Pons (tissue), 1 donor: Measurements from ENCODE around the gene HOXD9.
A peak's percentile ranks its signal among the peaks of the same experiment; 100 is the strongest.

Experiments
- DNase-seq: peaks from one replicate; pipeline ENCODE4 v3.0.0-alpha.2; 2016; ENCODE audit warnings: low spot score

HOXD9 gene

GRCh38 chr2:176124110-176124946 lies 1.8 kb downstream of the HOXD9 start:
- DNase-seq: no peak

GRCh38 chr2:176124947-176125771 lies 2.6 kb downstream of the HOXD9 start:
- no peak for DNase-seq

DNA sequence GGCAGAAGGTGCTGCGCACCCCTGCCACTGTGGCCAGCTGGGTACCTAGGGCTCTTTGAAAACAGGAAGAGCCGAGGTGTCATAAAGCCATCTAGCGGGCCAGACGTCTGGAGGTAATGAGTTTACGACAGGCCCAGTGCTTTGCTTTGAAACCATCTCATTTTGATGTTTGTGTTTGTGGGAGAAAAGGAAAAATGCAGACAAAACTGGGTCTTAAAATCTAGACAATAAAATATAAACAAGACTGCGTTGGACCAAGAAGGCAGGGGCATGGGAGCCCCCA lies 3.2 kb downstream of the HOXD9 start:
- DNase-seq: no peak

DNA sequence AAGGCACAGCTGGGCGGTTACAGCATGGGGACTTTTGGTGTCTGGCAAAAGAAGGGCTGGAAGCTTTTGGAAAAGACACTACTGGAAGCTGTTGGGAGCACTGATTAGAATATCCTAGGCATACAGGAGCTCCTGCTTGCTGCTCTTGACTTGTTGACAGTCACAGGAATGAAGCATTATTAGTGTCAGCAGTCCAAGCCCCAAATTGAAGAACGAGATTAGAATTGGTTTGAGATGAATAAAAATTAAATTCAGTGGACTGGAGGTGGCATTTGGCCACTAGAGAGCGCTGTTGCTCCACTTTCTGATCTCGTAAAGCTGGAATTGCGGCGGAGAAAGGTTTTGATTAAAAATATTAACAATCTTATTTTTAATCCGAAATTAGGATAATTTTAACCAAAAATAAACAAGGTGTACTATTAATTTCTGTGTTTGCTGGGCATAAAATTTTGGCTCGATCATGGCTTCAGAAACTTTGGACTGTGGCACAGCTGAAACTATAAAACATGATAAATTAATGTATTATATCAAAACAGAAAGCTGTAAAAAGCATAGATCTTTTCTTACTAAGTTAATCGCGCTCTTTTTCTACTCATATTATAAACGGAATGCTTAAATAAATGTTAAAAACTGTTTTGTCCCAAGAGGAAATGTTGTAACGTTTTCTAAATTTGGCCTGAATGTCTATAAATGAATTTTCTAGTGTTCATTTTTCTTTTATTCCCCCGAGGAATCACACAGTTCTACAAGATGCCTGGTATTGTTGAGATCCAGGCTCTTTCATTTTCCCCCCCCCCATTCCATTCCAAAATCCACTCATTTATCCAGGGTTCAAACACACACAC lies 4.6 kb downstream of the HOXD9 start:
- peak; percentile 65 for DNase-seq

DNA sequence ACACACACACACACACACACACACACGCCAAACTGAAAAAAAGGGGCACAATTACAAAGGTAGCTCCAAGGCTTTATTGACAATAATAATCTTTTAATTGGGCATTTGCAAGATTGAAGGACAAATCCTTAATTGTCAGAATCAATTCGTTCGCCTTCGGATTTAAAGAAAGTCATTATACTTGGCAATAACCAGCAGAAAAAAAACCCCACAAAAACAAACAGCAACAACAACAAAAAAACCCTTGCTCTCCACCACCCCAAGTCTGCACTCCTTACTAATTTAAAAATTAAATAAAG lies 5.2 kb downstream of the HOXD9 start:
- no peak for DNase-seq

DNA sequence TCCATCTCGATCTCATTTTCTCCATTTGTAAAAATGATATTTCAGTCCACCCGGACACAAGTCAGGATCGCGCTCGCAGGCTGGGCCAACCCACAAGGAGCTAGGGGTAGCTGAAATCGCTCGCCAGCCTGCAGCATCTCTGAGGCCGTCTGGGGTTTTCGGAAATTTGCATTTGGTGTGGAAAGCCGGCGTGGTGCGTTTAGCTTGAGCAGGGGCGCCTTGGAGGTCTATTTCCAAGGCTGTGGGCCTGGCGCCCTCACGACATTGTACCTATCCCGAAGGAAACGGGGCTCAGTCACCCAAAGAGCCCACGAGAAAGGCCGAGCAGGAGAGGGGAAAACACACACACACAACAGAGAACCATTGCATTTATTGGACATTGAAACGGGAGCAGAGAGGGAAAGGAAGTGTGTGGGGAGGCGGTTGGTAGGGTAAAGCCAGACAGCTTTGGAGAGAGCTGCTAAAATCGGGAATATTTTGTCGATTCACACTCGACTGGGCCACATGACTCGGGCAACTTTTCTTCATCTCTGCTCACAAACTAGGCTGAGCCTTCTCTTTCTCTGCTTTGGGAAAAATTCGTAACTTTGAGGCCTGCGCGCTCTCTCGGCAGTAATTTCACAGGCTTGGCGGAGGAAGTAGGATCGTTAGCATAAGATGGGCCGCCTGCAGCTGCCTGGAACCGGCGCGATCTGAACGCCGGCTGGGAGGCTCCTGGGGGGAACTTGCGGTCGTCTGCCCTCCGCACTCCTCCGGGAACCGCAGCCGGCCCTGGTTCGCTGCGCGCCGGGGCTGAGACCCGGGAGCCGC lies 5.9 kb downstream of the HOXD9 start:
- no peak for DNase-seq

DNA sequence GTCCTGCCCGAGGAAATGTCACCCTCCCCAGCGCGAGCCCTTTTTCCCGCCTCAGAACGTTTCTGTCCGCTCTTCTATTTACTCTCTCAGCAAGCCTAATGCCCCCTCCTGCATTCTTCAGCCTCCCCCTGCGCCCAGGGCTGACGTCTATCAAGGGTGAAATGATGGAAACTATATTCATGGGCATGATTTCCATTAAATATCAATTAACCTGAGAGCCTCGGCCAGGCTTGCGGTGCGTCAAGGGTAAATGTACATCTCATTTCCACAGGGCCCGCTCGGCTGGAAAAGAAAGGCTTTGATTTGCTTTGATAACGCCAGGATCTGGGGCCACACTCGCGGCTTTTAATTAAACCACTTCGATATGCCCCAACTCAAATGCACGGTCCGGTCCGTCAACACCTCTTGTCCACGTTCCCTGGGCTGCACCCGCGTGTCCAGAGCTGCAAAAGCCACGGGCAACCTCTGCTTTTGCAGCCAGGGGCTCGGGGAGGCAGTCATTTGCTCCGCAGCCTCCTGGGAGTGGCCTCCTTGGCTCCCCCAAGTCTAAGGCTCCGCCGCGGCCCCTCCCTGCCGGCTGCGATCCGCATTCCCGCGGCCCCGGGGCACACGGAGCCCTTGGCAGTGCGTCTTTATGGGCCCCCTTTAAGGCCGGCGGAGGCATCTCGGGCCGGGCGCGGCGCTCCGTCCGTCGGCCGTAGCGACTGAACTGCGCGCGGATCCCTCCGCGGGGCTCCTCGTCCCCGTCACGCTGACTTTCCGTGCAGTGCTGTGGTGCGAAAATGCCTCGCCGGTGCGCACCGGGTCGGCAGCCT lies 6.7 kb downstream of the HOXD9 start, which contains the start of gene HOXD8:
Gene HOXD8 (plus strand): TSS at position 724 of the 815 bp plus-strand sequence. CDS start 662 bp downstream, outside the sequence.
- no peak for DNase-seq

- no peak for DNase-seq
These were observed 7.3 kb downstream of the HOXD9 start for GRCh38 chr2:176129813-176130146.

- no peak for DNase-seq
These were observed 7.8 kb downstream of the HOXD9 start for GRCh38 chr2:176130147-176130956.

GRCh38 chr2:176130957-176131847 lies 8.7 kb downstream of the HOXD9 start:
- DNase-seq: no peak

GRCh38 chr2:176131848-176132158 lies 9.3 kb downstream of the HOXD9 start:
- no peak for DNase-seq

GRCh38 chr2:176132205-176133171 lies 10.0 kb downstream of the HOXD9 start:
- DNase-seq: no peak

- no peak for DNase-seq
These were observed 10.9 kb downstream of the HOXD9 start for GRCh38 chr2:176133389-176133788.

GRCh38 chr2:176134035-176134434 lies 11.5 kb downstream of the HOXD9 start:
- DNase-seq: no peak

DNA sequence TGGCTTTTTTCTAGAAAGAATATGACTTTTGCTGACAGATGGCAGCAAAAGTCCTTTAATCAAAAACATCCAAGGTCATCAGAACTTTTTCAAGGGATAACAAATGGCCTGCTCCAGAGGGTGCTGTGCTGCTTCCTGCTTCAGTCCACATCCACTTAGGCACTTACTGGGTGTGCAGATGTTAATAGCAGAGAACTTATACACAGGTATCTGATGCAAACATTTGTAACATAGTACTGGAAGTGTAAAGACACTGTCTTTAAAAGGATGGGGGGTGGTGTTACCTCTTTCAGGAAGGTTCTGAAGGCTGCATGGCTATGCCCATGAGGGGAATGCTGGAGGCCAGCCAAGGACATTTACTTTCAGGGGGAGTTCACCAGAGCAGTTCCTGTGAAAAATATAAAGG lies 12.5 kb downstream of the HOXD9 start:
- DNase-seq: no peak

- no peak for DNase-seq
These were observed 14.1 kb downstream of the HOXD9 start for GRCh38 chr2:176136374-176137251.

DNA sequence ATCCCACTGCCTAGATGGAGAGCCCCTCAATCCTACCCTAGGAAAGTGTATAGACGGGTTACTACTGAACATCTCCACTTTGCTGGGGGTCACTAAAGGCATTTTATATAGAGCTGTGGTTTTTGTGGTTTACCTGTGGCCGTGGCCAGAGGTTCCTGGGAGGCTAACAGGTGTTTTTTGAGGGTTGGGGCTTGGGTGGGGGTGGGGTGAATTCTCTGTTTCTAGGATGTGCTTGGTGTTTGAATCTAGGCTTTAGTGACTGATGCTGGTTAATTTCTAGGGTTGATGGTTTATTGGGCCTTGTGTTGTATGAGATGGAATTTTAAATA lies 14.7 kb downstream of the HOXD9 start:
- DNase-seq: no peak
